Fibroblast of skin of abdomen (primary cell): ENCODE measurements around the gene AP1B1.
"Not testable (repeated sequence)": the region's sequence is repeated elsewhere in the genome, so short reads cannot be mapped to it uniquely, and the experiment has no call there.

Experiments
- DNase-seq: peaks from one replicate; pipeline ENCODE4 v3.0.0-alpha.2; 2013

The AP1B1 gene

GRCh38 chr22:29386708-29387107, 1.7 kb downstream of the AP1B1 start:
- DNase-seq: no peak

DNA sequence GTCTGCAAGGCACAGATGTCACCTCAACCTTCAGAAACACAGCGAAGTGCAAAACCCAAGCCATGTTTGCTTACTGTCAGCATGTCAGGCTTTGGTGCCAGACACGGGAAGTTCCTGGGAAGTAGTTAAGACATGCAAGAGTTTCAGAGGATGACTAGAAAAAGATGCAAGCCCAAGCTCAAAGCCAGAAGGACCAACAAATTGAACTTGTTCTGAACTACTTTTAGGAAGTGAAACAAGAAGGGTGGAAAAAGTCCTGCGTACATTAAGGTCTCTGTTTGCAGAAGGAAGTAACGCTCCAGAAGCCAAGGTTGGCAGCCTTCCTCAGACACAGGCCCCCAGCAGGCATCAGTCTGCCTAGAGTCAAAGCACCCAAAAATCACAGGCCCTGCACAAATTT, 2.6 kb downstream of the AP1B1 start:
- no peak for DNase-seq

DNA sequence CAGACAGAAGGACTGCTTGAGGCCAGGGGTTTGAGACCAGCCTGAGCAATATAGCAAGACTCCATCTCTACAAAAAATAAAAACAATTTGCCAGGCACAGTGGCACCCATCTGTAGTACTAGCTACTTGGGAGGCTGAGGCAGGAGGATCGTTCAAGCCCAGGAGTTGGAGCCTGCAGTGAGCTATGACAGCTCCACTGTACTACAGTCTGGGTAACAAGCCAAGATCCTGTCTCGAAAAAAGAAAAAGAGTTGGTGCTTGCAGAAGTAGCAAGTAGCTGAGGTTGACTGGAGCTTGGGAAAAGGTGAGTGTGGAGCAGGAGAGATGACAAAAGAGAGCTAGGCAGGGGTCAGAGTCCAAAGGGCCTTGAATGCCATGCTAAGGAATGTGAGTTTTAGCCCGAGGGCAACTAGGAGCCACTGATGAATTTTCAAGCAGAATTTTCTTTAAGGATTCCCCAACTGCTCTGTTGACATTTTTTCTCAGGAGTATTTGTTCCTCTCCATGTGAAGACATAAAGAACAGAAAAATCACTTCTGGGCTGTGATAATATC, 3.1 kb downstream of the AP1B1 start:
- no peak for DNase-seq

GRCh38 chr22:29383740-29384139, 4.6 kb downstream of the AP1B1 start:
- no peak for DNase-seq

GRCh38 chr22:29382580-29383302, 5.6 kb downstream of the AP1B1 start:
- no peak for DNase-seq

DNA sequence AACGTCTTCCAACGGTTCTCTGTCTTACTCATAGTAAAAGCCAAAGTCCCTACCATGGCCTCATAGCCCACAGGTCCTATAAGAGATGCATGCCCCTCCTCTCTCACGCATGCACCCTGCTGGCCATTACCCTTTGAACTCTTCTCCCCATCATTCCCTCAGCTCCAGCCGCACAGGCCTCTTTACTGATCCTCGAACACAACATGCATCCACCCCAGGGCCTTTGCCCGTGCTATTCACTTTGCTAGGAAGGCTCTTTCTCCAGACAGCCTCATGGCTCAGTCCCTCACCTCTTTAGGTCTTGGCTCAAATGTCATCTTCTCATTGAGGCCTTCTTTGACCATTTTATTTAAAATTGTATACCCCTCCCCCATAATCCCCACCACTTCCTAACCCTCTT, 7.5 kb downstream of the AP1B1 start:
- DNase-seq: no peak

- DNase-seq: no peak
Observed at GRCh38 chr22:29380032-29380781, 8.2 kb downstream of the AP1B1 start.

DNA sequence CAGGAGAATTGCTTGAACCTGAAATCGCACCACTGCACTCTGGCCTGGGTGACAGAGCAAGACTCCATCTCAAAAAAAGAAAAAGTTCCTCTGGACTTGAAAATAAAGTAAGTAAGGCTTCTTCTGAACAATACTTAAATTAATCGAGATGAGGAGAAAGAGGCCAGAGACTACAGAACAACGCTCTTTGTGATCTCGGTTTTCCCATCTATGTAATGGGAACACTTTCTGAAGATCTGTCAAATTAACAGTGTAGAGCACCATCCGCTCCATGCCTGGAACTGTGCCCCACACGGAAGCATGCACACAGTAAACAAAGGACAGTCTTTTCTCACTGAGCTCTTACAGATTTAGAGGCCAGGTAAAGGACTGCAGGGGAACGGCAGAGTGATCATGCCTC, 9.1 kb downstream of the AP1B1 start:
- no peak for DNase-seq

GRCh38 chr22:29377979-29378378, 10.4 kb downstream of the AP1B1 start:
- no peak for DNase-seq

DNA sequence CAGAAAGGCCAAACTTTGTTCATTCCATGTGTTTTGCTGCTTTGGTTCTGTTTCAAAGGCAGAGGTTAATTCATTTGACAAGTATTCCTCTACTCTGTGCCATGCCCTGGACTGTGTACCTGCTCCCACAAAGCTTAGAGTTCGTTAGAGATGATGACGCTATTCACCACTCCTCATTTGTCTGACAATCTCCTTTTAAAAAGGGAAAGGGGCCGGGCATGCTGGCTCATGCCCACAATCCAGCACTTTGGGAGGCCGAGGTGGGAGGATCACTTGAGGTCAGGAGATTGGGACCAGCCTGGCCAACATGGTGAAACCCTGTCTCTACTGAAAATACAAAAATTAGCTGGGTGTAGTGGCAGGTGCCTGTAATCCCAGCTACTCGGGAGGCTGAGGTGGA, 11.7 kb downstream of the AP1B1 start:
- DNase-seq: not testable (repeated sequence)

DNA sequence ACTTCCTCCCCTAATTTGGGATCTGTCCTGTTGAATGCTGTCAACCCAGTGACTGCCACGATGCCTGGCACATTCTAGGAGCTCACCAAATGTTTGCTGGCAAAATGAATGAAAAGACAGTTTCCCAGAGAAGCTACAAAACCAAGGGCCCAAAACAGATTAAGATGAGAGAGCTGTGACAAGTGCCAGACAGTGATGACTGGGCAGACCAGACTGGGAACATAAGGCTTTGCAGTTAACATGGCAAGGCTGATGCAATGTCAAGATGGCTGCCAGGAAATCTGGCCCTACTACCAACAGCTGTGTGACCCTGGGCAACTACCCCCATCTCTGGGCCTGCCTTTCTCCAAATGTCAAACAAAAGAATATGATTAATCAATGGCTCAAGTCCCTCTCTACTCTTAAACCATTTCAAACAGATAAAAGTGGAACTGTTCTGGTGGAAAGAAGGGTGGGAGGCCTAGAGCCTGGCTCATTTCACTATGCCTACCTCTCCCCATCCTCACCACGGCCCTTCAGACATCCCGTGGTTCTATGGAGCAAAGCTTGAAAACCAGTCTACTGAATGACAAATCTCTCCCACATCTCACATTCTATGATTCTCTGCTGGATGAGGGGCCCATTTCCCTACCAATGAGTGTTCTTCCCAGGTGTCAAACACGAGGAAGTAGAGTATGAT, 12.8 kb downstream of the AP1B1 start:
- DNase-seq: no peak

DNA sequence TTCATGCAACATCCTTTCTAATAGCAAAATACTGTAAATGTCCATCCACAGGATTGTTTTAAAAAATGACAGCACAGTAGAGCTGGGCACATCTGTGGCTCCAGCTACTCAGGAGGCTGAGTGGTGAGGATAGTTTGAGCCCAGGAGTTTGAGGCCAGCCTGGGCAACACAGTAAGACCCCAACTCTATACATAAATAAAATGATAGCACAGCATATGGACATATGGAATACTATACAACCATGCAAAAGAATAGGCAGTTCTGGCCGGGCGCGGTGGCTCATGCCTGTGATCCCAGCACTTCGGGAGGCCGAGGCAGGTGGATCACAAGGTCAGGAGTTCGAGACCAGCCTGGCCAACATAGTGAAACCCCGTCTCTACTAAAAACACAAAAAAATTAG, 13.6 kb downstream of the AP1B1 start:
- DNase-seq: not testable (repeated sequence)

- no peak for DNase-seq
Observed at GRCh38 chr22:29374401-29374800, 14.0 kb downstream of the AP1B1 start.

DNA sequence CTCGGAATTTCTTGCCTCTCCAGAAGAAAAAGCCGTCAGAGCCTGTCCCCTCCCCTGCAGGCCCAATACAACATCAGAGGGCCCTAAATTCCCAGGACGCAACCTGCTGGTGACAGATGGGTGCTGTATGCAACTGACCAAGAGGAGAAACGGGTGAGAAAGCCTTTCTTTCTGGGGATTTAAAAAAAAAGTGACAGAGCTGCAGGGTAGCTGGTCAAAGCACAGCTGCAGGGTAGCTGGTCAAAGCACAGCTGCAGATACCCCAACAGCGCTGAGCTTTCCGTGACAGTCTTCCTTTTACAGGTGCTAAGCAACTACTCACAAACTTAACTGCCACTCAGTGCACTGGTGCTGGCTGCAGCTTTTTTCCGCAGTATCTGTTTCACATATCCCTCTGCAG, 17.8 kb downstream of the AP1B1 start:
- no peak for DNase-seq

DNA sequence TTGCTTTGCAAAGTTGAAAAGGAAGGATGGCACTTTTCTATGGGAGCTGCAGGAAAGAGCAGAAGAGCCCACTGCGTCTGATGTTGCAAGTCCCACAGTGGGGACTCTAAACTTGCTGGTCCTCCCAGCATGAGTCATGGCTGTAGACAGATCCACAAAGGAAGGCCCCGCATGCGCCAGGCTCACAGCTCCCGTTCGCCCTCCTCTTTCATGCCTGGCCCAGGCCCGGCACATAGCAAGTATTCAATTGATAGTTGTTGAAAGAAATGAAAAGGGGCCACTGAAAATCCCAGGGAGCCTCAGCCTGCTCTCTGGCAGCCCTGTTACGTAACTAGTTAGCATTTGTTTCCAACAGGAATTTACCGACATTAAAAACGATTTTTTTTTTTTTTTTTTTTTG, 18.9 kb downstream of the AP1B1 start:
- peak; percentile 34 for DNase-seq

DNA sequence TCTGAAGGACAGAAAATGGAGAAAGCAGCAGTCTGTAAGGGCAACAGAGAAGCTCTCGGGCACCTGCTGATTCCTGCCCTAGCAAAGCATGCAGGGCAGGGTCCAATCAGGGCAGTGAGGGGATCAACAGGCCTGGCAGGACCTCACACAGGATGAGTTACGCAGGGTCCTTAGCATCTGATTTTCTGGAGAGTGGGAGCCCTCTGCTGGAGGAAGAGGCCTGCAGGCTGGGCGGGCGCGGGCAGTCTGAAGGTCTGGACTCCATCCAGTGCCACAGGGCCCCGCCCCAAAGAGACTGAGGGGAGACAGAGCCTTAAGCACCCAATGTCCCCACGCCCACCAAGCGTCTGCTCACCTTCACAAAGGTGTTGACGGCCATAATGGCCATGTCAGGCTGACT, 28.9 kb downstream of the AP1B1 start:
- peak; percentile 57 for DNase-seq

DNA sequence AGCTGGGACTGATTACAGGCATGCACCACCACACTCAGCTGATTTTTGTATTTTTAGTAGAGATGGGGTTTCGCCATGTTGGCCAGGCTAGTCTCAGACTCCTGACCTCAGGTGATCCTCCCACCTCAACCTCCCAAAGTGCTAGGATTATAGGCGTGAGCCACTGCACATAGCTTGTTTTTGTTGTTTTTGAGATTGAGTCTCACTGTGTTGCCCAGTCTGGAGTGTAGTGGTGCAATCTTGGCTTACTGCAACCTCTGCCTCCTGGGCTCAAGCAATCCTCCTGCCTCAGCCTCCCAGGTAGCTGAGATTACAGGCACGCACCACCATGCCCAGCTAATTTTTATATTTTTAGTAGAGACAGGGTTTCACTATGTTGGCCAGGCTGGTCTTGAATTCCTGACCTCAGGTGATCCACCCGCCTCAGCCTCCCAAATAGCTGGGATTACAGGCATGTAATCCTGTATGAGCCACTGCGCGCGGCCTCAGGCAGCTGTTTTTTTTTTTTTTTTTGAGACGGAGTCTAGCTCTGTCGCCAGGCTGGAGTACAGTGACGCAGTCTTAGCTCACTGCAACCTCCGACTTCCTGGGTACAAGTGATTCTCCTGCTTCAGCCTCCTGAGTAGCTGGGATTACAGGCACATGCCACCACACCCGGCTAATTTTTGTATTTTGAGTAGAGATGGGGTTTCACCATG, 31.0 kb downstream of the AP1B1 start:
- not testable (repeated sequence) for DNase-seq

GRCh38 chr22:29353860-29354259, 34.5 kb downstream of the AP1B1 start:
- DNase-seq: no peak

DNA sequence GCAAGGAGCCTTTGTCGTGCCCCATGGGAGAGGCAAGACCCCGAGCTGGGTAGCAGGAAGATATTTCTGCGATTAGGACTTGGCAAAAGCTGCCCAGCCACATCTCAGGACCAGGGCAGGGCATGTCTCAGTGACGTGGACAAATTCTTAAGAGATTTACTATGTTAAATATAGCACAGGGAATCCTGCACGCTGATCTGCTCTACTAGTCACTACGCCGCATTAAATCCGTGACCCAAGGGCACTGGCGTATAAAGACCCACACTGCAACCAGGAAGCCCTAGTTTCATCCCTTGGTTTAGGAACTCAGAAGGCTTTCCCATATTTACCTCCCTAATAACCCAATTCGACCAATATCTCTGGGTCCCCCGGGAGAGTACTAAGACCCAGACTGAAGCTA, 35.1 kb downstream of the AP1B1 start:
- no peak for DNase-seq

DNA sequence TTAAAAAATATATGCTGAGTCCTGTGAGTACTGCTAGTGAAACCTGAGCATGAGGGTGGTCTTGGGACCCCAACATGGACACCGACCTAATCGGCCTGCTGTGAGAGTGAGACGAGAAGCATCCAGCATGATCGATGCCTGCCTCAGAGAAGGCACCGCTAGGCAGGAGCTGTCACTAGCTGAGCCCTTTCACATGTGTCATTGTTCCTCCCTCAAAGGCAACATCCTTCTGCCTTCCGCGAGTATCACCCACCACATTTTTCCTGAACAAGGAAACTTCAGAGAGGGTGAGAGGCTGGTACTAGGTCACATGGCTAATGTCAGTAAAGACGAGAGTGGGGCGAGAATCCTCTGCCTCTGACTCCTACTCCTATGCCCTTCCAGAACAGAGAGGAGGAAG, 35.6 kb downstream of the AP1B1 start:
- DNase-seq: no peak

DNA sequence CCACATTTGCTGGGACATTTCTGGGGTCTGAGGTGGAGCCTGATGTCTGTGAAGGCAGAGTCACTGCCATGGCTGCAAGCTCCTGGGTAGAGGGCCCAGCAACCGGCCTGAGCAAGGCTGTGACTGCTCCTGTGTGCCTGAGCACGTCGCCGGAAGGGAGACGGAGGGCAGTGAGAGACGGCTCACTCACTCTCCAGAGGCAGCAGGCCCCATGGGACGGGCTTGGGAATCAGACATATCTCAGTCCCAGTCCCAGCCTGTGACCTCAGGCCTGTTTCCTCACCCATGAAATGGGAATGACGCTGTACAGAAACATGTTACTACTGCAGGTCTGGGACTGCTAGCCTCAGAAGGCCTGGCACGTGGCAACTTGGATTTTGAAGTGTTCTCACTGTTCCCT, 36.5 kb downstream of the AP1B1 start:
- no peak for DNase-seq

DNA sequence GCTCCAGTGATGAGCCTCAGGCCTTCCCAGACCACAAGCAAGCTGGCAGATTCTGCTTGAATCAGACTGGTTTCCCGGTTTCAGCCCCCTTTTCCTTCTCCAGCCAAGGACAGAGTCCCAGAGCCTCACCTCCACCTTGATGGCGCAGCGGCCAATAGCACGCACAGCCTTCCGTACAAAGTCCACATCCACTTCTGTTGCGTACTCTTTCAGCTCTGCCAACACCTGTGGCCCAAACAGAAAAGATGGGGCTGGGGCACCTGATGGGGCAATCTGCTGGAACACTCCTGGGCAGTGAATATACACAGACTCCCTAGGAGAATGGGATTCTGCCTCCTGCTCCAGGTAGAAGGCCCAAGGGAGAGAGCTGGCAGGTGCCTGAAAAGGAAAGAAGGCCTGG, 37.3 kb downstream of the AP1B1 start:
- DNase-seq: no peak

DNA sequence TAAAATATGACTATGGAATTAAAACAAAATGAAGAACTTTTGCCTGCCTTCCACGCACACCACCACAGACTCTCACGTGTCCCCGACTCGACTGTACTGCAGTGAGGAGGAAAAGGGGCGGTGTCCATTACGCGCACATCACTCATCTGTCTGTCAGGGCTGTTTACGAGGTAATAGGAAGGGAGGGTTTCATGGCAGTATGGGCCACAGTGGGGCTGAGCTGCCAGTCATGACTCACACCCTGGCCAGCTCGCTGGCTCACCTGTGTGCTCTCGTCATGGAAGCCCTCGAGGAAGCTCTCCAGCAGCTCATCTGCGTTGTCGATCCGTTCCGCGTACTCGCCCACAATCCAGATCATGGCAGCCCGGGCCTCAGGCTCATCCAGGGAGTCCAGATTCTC, 39.4 kb downstream of the AP1B1 start:
- DNase-seq: no peak
